IMR-90 (cell line): ENCODE measurements around the gene TIMP1. TPM values are rescaled to one million over a fixed set of nuclear protein-coding genes. Genes with fewer than 3 reads are reported as not detected.

Source experiments
- ATAC-seq: fragments of 200-7000 bp; cut with Tn5 transposase; 2 replicates; pipeline ENCODE4 v1.9.1; 2020; ENCODE audit warnings: low read depth, mild to moderate bottlenecking, moderate library complexity
- BruUV-seq: library from RNA; stranded (reverse); fragments of 400-500 nt; replicated peaks from 2 replicates; lab custom pipeline; 2021; lab: Mats Ljungman, UMichigan
- CTCF ChIA-PET: fragments of 300-600 bp; formaldehyde crosslinking; extraction: SDS; loops from one replicate; lab custom pipeline; 2021; ENCODE audit warnings: antibody characterized with exemption; lab: Yijun Ruan, JAX
- POLR2A ChIA-PET: fragments of 300-600 bp; sonication (Branson Sonifier 250); formaldehyde crosslinking; loops from one replicate; lab custom pipeline; 2022; ENCODE audit warnings: antibody characterized with exemption; ENCODE audit not compliant: unreplicated experiment; lab: Charles Lee
- DNase-seq: peaks from one replicate; pipeline ENCODE4 v3.0.0; 2013
- H2AFZ ChIP-seq: replicated peaks from 2 replicates; pipeline ENCODE3; 2013; ENCODE audit warnings: low read length, mild to moderate bottlenecking; ENCODE audit not compliant: poor library complexity
- H2AK5ac ChIP-seq: 2 replicates; pipeline ENCODE4 v1.6.1; 2013; ENCODE audit warnings: low read depth, low read length, inconsistent platforms
- H2AK9ac ChIP-seq: replicated peaks from 2 replicates; pipeline ENCODE3; 2013; ENCODE audit warnings: mild to moderate bottlenecking, low read depth, low read length, moderate library complexity; ENCODE audit not compliant: poor library complexity
- H2BK120ac ChIP-seq: 2 replicates; pipeline ENCODE4 v1.6.1; 2013; ENCODE audit warnings: low read depth, low read length, inconsistent platforms
- H2BK15ac ChIP-seq: 3 replicates; pipeline ENCODE4 v1.6.1; 2013; ENCODE audit warnings: low read depth, low read length, inconsistent platforms
- H2BK20ac ChIP-seq: 2 replicates; pipeline ENCODE4 v1.6.1; 2013; ENCODE audit warnings: low read depth, mild to moderate bottlenecking, inconsistent platforms, low read length, moderate library complexity
- H2BK5ac ChIP-seq: 2 replicates; pipeline ENCODE4 v1.6.1; 2013; ENCODE audit warnings: mild to moderate bottlenecking, low read depth, low read length, inconsistent platforms; ENCODE audit not compliant: poor library complexity, severe bottlenecking
- H3K14ac ChIP-seq: replicated peaks from 2 replicates; pipeline ENCODE4 v1.6.1; 2013; ENCODE audit warnings: low read depth, low read length, inconsistent platforms
- H3K18ac ChIP-seq: 2 replicates; pipeline ENCODE4 v1.6.1; 2013; ENCODE audit warnings: low read depth, low read length, control low read depth
- H3K23ac ChIP-seq: 2 replicates; pipeline ENCODE4 v1.6.1; 2013; ENCODE audit warnings: low read depth, low read length, inconsistent platforms
- H3K27ac ChIP-seq: 2 replicates; pipeline ENCODE4 v1.5.1; 2013; ENCODE audit warnings: mild to moderate bottlenecking, control low read depth, low read length; ENCODE audit not compliant: insufficient read depth
- H3K27me3 ChIP-seq: 2 replicates; pipeline ENCODE4 v1.6.1; 2013; ENCODE audit warnings: low read length; ENCODE audit not compliant: control insufficient read depth, insufficient read depth
- H3K36me3 ChIP-seq: 2 replicates; pipeline ENCODE4 v1.6.1; 2013; ENCODE audit warnings: low read length, mixed read lengths; ENCODE audit not compliant: control insufficient read depth, insufficient read depth
- H3K4ac ChIP-seq: 2 replicates; pipeline ENCODE4 v1.6.1; 2013; ENCODE audit warnings: low read depth, low read length, inconsistent platforms
- H3K4me1 ChIP-seq: 2 replicates; pipeline ENCODE4 v1.6.1; 2013; ENCODE audit warnings: low read length, mixed read lengths; ENCODE audit not compliant: control insufficient read depth, insufficient read depth
- H3K4me2 ChIP-seq: 2 replicates; pipeline ENCODE4 v1.6.1; 2013; ENCODE audit warnings: low read depth, mild to moderate bottlenecking, control low read depth, low read length, moderate library complexity
- H3K4me3 ChIP-seq: 2 replicates; pipeline ENCODE4 v1.5.1; 2013; ENCODE audit warnings: low read depth, mild to moderate bottlenecking, control low read depth, low read length, moderate library complexity; ENCODE audit not compliant: insufficient read depth
- H3K56ac ChIP-seq: 2 replicates; pipeline ENCODE4 v1.6.1; 2013; ENCODE audit warnings: low read length, inconsistent platforms; ENCODE audit not compliant: insufficient read depth; ENCODE audit errors: extremely low read depth
- H3K79me1 ChIP-seq, 2 experiments: 2 replicates each; pipeline ENCODE4 v1.6.1; 2013; ENCODE audit warnings: low read length in 2 of 2, inconsistent platforms in 1 of 2, low read depth in 1 of 2
- H3K9ac ChIP-seq: 2 replicates; pipeline ENCODE4 v1.6.1; 2013; ENCODE audit warnings: low read depth, low read length, control low read depth
- H3K9me1 ChIP-seq: 2 replicates; pipeline ENCODE4 v1.6.1; 2013; ENCODE audit warnings: low read length, inconsistent platforms; ENCODE audit not compliant: insufficient read depth
- H3K9me3 ChIP-seq: 2 replicates; pipeline ENCODE4 v1.6.1; 2013; ENCODE audit warnings: low read length; ENCODE audit not compliant: control insufficient read depth, insufficient read depth
- H4K20me1 ChIP-seq: 2 replicates; pipeline ENCODE4 v1.6.1; 2013; ENCODE audit warnings: low read length, inconsistent platforms; ENCODE audit not compliant: insufficient read depth
- H4K5ac ChIP-seq: 2 replicates; pipeline ENCODE4 v1.6.1; 2013; ENCODE audit warnings: mild to moderate bottlenecking, low read depth, low read length, control low read depth
- H4K8ac ChIP-seq, 2 experiments: 2 replicates each; pipeline ENCODE4 v1.6.1; 2013; ENCODE audit warnings: low read depth in 2 of 2, low read length in 2 of 2, control low read depth in 1 of 2, inconsistent platforms in 1 of 2
- H4K91ac ChIP-seq: 2 replicates; pipeline ENCODE4 v1.6.1; 2013; ENCODE audit warnings: low read depth, low read length, inconsistent platforms; ENCODE audit not compliant: insufficient read depth
- BHLHE40 ChIP-seq: fragments of 150-350 bp; IDR thresholded peaks from 2 replicates; pipeline ENCODE4 v1.6.1; 2016; ENCODE audit warnings: mild to moderate bottlenecking, low read depth, low read length
- CEBPB ChIP-seq: IDR thresholded peaks from 2 replicates; pipeline ENCODE4 v1.6.1; 2012; ENCODE audit warnings: low read depth, low read length, improper control_type of control experiment
- CHD1 ChIP-seq: IDR thresholded peaks from 2 replicates; pipeline ENCODE4 v1.6.1; 2012; ENCODE audit warnings: low read depth, low read length, improper control_type of control experiment
- FOS ChIP-seq: fragments of 150-350 bp; IDR thresholded peaks from 2 replicates; pipeline ENCODE4 v1.6.1; 2016; ENCODE audit warnings: low read depth, low read length
- MAFK ChIP-seq: IDR thresholded peaks from 2 replicates; pipeline ENCODE4 v1.6.1; 2012; ENCODE audit warnings: low read depth, low read length, improper control_type of control experiment
- MAZ ChIP-seq: IDR thresholded peaks from 2 replicates; pipeline ENCODE4 v1.6.1; 2012; ENCODE audit warnings: low read depth, mild to moderate bottlenecking, low read length, improper control_type of control experiment, moderate library complexity, borderline replicate concordance
- MXI1 ChIP-seq: IDR thresholded peaks from 2 replicates; pipeline ENCODE4 v1.6.1; 2012; ENCODE audit warnings: low read depth, mild to moderate bottlenecking, low read length, moderate library complexity, borderline replicate concordance
- NFE2L2 ChIP-seq: fragments of 150-350 bp; IDR thresholded peaks from 2 replicates; pipeline ENCODE4 v1.6.1; 2016; ENCODE audit warnings: low read depth, mild to moderate bottlenecking, low read length
- POLR2A ChIP-seq: IDR thresholded peaks from 2 replicates; pipeline ENCODE4 v1.6.1; 2012; ENCODE audit warnings: mild to moderate bottlenecking, low read depth, low read length
- RAD21 ChIP-seq: IDR thresholded peaks from 2 replicates; pipeline ENCODE4 v1.6.1; 2012; ENCODE audit warnings: low read length, improper control_type of control experiment
- RCOR1 ChIP-seq: IDR thresholded peaks from 2 replicates; pipeline ENCODE4 v1.6.1; 2012; ENCODE audit warnings: mild to moderate bottlenecking, low read length, improper control_type of control experiment; ENCODE audit not compliant: insufficient replicate concordance
- RFX5 ChIP-seq: IDR thresholded peaks from 2 replicates; pipeline ENCODE4 v1.8.0; 2012; ENCODE audit warnings: low read depth, mild to moderate bottlenecking, low read length, moderate library complexity
- SMC3 ChIP-seq: fragments of 150-350 bp; IDR thresholded peaks from 2 replicates; pipeline ENCODE4 v1.6.1; 2016; ENCODE audit warnings: low read depth, mild to moderate bottlenecking, antibody characterized with exemption, low read length, moderate library complexity
- WGBS, 2 experiments: methylation state at CpG; one replicate each; pipeline versions ENCODE4 v1.1.5 to v1.1.7; 2013; ENCODE audit warnings: missing lambda C conversion rate in 2 of 2; ENCODE audit not compliant: insufficient read length in 1 of 2; ENCODE audit errors: extremely low coverage in 2 of 2; 5-methylcytosine and 5-hydroxymethylcytosine counted together
- dilution Hi-C: fragments of 300-500 bp; cut with HindIII; formaldehyde crosslinking; loops from one replicate; pipeline ENCODE4 v1.14.3; 2018; ENCODE audit warnings: low sequenced_read_pairs; ENCODE audit not compliant: unreplicated experiment
- in situ Hi-C: fragments of 300-500 bp; cut with MboI; formaldehyde crosslinking; loops from 3 replicates; pipeline ENCODE4 v1.14.3; 2019; ENCODE audit warnings: low sequenced_read_pairs, inconsistent platforms, mixed read lengths
- intact Hi-C: fragments of 100-400 bp; cut with micrococcal nuclease; formaldehyde crosslinking; loops from 2 replicates; pipeline ENCODE4 v1.10.0; 2022
- polyA plus RNA-seq, 3 experiments: library from polyadenylated mRNA; depleted of rRNA; stranded (reverse); fragments of >200 nt; gene quantifications; 2 replicates each; pipeline ENCODE4 v1.2.3, GENCODE V29; 2012; ENCODE audit warnings: low replicate concordance in 1 of 3
- total RNA-seq: library from RNA; depleted of rRNA; stranded (reverse); fragments of >200 nt; gene quantifications from 2 replicates; pipeline ENCODE4 v1.2.3, GENCODE V29; 2012
- TF ChIP-seq, protein P1 (sequence below): fragments of 150-350 bp; IDR thresholded peaks from 2 replicates; pipeline ENCODE4 v1.6.1; 2016; ENCODE audit warnings: low read depth, mild to moderate bottlenecking, low read length, moderate library complexity, borderline replicate concordance
- TF ChIP-seq, protein P2 (sequence below): conservative IDR thresholded peaks from 2 replicates; pipeline ENCODE4 v1.5.1; 2012; ENCODE audit warnings: mild to moderate bottlenecking, low read depth, low read length, improper control_type of control experiment
- TF ChIP-seq, protein P3 (sequence below): fragments of 150-350 bp; IDR thresholded peaks from 2 replicates; pipeline ENCODE4 v1.6.1; 2017; ENCODE audit warnings: mild to moderate bottlenecking, antibody characterized with exemption, low read length, low read depth

The TIMP1 gene
- total and polyA plus RNA-seq, 2 of the 4 experiments (the other 2 are of a cell fraction) = 512 to 3,078 TPM

DNA sequence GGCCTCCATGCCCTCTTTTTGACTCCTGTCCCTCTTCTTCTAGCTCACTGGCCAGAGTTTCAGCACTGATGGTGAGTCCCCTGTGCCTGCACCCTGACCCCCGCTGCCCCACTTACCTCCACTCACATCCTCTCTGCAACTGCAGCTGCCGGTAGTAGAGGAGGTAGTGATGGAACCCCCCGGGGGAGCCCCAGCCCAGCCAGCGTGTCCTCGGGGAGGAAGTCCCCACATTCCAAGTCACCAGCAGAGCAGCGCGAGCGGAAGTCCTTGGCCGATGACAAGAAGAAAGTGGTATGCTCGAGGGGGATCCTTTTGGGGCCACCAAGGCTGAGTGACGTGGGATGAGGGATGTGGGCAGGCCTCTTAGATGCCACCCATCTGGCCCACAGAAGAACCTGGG is 15.4 kb upstream of the TIMP1 start:
- Histone ChIP-seq H3K23ac (no peak overlapping the region), H2BK15ac (no peak overlapping the region), H4K91ac (no peak overlapping the region), H4K5ac (no peak overlapping the region), H3K4me3 (no peak overlapping the region), H4K20me1 (peaks cover 4% of the 10 kb centered on the region), H3K14ac (no peak overlapping the region), H3K9me3 (no peaks in the 10 kb centered on the region), H3K79me1 (peaks cover 8 to 32% of the 10 kb centered on the region in 2 experiments; a peak in 3 of 4 replicates), H2AK9ac (no peak overlapping the region), H3K27me3 (no peaks in the 10 kb centered on the region), H3K56ac (no peak overlapping the region), H2BK120ac (no peak overlapping the region), H3K4ac (no peak overlapping the region), H2AFZ (no peak overlapping the region), H3K36me3 (peaks cover 37% of the 10 kb centered on the region), H3K4me1 (0 out of 2 replicates have a peak, but pooled peaks cover 1% of the 10 kb centered on the region), H4K8ac (no peak overlapping the region), H3K27ac (no peak overlapping the region), H2AK5ac (no peak overlapping the region), H2BK5ac (no peak overlapping the region), H3K4me2 (no peak overlapping the region), H3K9me1 (peaks cover 3% of the 10 kb centered on the region; the same call in 1 of the 2 replicates), H2BK20ac (no peak overlapping the region), H3K18ac (no peak overlapping the region), H3K9ac (no peak overlapping the region)
- in situ Hi-C loops (no loop called here), intact Hi-C loops (no loop called here), dilution Hi-C loops (no loop called here)
- ChIA-PET CTCF (interaction anchor here (0.6 kb wide), 1 partner anchor 82 kb away, joined by 3 read pairs; no protein-coding TSS in a partner anchor), POLR2A (no interaction called here)
- no TSS peak for BruUV-seq
- TF ChIP-seq RAD21 = no peak
- TF ChIP-seq BHLHE40 = no peak
- no peak for TF ChIP-seq MAFK
- TF ChIP-seq CEBPB = no peak
- TF ChIP-seq SMC3 = no peak
- no peak for TF ChIP-seq MAZ
- no peak for TF ChIP-seq RCOR1
- TF ChIP-seq, protein P1, sequence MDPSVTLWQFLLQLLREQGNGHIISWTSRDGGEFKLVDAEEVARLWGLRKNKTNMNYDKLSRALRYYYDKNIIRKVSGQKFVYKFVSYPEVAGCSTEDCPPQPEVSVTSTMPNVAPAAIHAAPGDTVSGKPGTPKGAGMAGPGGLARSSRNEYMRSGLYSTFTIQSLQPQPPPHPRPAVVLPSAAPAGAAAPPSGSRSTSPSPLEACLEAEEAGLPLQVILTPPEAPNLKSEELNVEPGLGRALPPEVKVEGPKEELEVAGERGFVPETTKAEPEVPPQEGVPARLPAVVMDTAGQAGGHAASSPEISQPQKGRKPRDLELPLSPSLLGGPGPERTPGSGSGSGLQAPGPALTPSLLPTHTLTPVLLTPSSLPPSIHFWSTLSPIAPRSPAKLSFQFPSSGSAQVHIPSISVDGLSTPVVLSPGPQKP = no peak
- TF ChIP-seq RFX5 = no peak
- TF ChIP-seq, protein P2, sequence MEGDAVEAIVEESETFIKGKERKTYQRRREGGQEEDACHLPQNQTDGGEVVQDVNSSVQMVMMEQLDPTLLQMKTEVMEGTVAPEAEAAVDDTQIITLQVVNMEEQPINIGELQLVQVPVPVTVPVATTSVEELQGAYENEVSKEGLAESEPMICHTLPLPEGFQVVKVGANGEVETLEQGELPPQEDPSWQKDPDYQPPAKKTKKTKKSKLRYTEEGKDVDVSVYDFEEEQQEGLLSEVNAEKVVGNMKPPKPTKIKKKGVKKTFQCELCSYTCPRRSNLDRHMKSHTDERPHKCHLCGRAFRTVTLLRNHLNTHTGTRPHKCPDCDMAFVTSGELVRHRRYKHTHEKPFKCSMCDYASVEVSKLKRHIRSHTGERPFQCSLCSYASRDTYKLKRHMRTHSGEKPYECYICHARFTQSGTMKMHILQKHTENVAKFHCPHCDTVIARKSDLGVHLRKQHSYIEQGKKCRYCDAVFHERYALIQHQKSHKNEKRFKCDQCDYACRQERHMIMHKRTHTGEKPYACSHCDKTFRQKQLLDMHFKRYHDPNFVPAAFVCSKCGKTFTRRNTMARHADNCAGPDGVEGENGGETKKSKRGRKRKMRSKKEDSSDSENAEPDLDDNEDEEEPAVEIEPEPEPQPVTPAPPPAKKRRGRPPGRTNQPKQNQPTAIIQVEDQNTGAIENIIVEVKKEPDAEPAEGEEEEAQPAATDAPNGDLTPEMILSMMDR = no peak
- TF ChIP-seq CHD1 = no peak
- no peak for TF ChIP-seq FOS
- TF ChIP-seq, protein P3, sequence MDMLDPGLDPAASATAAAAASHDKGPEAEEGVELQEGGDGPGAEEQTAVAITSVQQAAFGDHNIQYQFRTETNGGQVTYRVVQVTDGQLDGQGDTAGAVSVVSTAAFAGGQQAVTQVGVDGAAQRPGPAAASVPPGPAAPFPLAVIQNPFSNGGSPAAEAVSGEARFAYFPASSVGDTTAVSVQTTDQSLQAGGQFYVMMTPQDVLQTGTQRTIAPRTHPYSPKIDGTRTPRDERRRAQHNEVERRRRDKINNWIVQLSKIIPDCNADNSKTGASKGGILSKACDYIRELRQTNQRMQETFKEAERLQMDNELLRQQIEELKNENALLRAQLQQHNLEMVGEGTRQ = no peak
- no peak for TF ChIP-seq POLR2A
- TF ChIP-seq MXI1 = no peak
- TF ChIP-seq NFE2L2 = no peak
- no CpG with 5 or more reads among the region's 11 CpGs for WGBS, 2 experiments
- DNase-seq (no peak), ATAC-seq (no peak)
